GM19468 (cell line): Measurements from ENCODE around the gene NSUN4.

Source experiments
- ATAC-seq: cut with Tn5 transposase; IDR thresholded peaks from one replicate; pipeline ENCODE4 v1.9.1; 2021; ENCODE audit warnings: mild to moderate bottlenecking, moderate library complexity, moderate number of reproducible peaks; ENCODE audit not compliant: unreplicated experiment; ENCODE audit errors: extremely low read depth

Gene NSUN4

DNA sequence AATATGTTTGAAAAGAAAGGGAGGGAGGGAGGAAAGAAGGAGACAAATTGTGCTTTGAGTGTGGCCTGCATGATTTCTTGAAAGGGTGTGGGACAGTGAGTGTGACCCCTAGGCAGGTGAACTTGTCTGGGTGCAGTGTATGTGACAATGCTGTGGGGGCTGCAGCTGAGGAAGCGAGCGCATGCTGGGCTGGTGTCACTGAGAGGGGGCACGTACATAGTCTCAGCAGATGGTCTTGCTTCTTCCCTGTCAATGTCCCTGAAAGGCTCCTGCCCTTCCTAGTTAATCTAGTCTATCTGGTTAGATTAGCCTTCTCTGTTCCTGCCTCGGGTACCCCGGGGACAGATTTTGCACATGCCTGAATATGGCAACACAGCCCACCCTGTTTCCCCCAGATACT is 63.3 kb downstream of the NSUN4 start:
- ATAC-seq: no peak

DNA sequence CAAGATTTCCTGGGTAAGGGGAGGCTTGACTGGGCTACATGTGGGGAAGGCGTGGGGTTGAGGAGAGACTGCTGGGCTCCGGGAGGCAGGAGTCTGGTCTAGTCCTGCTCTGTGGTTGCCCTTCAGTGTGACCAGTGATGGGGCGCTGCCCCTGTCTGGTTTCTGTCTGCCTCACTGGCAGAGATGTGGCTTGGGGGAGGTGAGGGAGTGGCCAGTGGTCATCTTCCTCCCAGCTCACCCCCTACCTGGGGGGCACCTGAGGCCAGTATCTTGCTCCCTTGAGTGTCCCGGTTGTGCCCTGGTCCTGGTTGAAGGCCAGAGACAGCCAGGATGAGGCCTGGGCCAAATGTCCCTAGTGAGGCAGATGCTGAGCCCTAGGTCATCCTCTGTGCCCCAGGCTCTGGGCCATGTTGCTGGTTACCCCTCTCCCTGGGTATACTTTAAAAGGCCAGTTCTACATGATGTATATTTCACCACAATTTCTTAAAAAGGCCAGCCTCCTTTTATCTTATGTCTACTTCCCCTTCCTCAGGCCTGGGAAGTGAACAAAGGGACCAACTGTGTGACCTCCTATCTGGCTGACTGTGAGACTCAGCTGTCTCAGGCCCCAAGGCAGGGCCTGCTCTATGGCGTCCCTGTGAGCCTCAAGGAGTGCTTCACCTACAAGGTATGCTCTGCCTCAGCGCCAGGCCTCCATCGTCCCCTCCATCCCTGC is 64.0 kb downstream of the NSUN4 start:
- no peak for ATAC-seq

DNA sequence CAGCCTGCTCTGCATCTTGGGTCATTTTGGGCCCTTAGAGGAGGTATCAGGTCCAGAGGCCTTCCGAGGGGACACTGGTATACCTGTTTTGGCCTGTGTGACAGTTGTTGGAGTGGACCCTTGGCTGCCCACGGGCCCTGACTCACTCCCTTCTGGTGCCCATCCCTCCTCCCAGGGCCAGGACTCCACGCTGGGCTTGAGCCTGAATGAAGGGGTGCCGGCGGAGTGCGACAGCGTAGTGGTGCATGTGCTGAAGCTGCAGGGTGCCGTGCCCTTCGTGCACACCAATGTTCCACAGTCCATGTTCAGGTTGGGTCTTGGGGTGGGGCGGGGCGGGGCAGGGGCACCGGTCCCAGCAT is 64.6 kb downstream of the NSUN4 start:
- ATAC-seq: no peak

DNA sequence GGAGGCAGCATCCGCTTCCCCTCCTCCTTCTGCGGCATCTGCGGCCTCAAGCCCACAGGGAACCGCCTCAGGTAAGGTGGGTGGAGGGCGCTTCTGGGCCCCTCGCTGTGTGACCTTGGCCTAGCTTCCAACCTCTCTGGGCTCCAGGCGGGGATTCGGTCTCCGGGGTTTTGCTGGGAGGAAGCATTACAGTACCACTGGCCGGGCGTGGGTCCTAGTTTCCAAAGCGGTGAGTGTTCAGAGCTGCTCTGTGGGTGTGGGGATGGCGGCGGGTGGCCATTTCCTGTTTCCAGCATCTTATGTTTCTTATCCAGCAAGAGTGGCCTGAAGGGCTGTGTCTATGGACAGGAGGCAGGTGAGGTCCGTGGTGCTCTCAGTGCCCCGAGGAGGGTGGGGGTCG is 65.1 kb downstream of the NSUN4 start:
- no peak for ATAC-seq

DNA sequence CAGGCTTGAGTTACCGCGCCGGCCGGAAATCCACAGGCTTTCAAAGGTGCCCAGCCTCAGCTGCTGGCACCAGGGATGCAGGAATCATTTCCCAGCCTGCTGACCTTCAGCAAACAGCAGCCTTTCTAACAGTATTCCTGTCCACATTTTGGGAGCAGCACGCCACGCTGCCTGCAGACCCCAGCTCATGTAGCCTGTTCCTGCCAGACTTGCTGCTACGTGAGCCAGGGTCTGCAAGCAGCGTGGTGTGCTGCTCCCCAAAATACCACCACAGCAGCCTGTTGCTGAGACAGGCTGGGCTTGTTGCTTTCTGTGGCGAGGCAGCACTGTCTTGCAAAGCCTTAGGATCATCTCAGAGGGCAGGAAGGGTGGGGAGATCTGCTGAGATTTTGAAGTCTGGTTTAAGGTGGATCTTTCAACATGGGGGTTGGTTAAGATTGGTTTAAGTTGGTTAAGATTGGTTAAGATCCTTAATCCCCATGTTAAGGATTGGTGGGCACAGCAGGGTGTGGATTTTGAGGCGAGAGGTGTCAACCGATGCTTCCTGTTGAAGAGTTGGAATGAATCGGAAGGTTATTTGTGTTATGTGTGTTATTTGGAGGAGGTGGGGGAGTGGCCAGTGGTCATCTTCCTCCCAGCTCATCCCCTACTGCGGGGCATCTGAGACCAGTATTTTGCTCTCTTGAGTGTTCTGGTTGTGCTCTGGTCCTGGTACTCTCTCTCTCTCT is 66.4 kb downstream of the NSUN4 start:
- ATAC-seq: no peak

DNA sequence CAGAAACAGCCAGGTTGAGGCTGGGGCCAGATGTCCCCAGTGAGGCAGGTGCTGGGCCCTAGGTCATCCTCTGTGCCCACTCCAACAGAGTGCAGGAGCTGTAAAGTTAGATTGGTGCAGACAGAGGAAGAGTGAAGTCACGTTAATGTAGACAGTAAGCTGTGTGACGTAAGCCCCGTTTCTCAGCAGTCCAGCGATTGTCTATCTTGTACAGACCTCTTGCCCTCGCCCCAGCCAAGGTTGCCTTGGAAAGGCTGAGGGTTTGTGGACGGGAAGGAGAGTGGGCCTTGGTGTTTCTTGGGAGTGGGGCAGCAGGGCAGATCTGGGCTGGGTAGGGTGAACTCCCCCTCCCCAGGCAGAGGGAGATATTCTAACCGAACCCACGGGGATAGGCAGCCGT is 67.0 kb downstream of the NSUN4 start:
- ATAC-seq: no peak

DNA sequence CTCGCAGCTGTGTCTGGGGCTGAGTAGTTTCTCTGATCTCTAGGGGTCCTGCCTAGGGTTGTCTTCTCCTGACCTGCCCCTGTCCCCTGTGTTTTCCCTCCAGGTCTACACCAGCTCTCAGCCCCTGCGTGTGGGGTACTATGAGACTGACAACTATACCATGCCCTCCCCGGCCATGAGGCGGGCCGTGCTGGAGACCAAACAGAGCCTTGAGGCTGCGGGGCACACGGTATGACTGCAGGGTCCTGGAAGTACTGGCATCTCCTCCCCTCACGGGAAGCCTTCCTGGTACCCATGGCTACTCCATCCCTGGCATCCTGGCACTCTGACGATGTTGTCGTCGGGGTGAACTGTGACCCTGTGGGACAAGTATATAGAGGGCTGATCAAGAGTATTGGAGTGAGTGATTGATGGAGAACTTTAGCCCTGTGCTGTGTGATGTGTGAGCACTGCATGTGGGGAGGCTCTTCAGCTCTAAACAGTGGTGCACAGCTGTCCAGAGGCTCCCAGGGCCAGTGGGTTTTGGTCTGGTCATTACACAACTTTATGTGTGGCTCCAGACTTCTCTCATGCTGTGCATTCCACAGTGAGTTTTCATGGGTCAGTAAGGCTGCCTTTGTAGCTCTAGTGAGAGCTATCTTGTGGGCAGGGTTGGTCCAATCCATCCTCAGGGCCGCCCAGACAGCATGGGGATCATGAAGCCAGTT is 67.9 kb downstream of the NSUN4 start:
- ATAC-seq: no peak

DNA sequence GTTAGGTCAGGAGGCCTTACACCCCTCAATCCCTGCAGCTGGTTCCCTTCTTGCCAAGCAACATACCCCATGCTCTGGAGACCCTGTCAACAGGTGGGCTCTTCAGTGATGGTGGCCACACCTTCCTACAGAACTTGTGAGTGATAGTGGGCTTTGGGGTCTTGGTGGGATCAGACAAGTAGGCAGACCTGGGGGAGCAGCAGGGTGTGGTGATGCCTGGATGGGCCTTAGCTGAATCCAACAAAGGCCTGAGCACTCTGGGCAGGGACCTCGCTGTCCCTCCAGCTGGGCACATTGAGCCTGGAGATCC is 68.4 kb downstream of the NSUN4 start:
- ATAC-seq: no peak

DNA sequence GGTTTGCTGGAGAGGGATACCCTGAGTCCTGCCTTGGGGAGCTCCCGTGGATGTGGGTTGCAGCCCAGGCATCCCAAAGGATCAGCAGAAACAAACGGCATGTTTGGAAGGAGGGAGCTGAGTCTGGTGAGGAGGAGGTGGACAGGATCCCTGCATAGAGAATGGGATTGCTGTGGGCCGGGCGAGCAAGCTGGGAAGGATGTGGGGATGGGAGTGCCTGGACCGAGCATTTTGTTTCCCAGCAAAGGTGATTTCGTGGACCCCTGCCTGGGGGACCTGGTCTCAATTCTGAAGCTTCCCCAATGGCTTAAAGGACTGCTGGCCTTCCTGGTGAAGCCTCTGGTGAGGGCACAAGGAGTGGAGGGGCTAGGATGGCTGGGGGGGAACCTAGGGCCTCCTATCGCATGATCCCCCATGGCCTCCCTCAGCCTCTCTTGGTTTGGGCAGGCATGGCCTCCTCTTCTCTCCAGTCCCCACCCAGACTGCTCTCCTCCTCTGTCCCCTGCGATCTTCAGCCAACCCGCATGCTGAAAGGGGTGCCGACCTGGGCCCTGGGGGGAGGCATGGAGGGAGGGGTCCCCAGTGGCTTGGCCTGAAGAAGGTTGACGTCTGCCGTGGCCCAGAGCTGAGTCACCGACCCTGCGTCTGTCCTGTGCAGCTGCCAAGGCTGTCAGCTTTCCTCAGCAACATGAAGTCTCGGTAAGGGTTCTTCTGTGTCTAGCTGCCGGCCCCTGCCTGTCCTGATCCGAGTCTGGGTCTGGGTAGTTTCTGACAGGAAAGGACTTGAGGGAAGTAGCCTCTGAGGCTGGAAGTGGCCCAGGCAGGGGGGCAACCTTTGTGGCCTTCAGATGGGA is 69.8 kb downstream of the NSUN4 start:
- ATAC-seq: no peak

DNA sequence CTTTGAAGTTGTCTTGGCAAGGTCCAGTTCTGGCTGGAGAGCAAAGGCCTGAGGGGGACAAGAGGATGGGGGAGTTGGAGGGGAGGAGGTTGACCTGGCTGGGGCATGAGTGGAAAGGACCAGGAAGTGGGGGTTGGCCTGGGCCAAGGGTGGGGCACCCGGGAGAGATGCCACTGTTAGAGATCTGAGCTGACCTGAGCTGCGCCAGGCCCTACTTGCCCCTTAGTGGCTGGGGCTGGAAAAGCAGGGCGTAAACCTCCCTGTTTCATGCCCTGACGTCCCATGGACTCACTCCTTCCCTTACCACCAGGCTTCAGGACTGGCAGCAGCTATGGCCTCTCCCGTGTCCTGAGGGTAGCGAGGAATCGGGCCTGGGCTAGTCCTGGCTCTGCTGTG is 70.4 kb downstream of the NSUN4 start:
- no peak for ATAC-seq
